NCI-H1105 (cell line): Measurements from ENCODE around the gene FMO1.
A peak's percentile ranks its signal among the peaks of the same experiment; 100 is the strongest.
"Not testable (repeated sequence)": the region's sequence is repeated elsewhere in the genome, so short reads cannot be mapped to it uniquely, and the experiment has no call there.

Source experiments
- DNase-seq: peaks from one replicate; lab custom pipeline; 2025; lab: John Stamatoyannopoulos, UW

The FMO1 gene

DNA sequence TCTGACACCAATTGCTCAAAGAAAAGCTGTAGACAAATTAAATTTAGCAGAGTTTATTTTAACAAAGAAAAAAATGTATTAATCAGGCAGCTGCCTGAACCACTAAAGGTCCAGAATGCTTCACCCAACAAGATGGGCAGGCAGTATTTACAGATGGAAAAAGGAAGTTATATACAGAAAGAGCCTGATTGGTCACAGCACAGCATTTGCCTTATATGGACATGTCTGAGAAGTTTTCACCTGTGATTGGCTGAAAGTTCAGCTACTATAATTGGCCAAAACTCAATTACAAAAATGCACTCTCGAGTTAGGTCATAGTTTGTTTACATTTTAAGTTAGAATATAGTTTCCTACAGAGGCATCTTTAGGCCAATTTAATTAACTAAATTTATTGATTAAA is 15.1 kb upstream of the FMO1 start:
- DNase-seq = no peak

DNA sequence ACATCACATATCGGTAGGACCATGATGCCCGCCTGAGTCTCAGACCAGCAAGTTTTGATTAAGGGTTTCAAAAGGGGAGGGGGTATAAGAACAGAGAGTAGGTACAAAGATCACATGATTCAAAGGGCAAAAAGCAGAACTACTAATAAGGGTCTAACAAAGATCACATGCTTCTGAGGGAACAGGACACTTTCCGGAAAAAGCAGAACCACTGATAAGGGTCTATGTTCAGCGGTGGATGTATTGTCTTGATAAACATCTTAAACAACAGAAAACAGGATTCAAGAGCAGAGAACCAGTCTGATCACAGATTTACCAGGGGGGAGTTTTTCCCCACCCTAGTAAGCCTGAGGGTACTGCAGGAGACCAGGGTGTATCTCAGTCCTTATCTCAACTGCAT is 12.1 kb upstream of the FMO1 start:
- not testable (repeated sequence) for DNase-seq

DNA sequence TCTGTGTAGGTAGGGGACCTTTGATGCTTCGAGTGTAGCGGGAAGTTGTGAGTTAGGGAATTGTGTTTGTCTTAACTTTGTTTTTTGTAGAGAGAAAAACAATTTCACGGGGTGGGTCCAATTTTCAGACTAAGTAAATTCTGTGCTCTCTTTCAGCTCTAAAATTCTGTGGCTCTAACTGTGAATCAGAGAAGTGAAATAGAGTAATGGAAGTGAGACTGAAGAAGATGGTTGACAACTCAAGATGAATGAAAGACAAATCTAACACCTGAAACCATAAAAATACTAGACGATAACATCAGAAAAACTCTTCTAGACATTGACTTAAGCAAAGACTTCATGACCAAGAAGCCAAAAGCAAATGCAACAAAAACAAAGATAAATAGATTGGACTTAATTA is 4.4 kb upstream of the FMO1 start:
- no peak for DNase-seq

DNA sequence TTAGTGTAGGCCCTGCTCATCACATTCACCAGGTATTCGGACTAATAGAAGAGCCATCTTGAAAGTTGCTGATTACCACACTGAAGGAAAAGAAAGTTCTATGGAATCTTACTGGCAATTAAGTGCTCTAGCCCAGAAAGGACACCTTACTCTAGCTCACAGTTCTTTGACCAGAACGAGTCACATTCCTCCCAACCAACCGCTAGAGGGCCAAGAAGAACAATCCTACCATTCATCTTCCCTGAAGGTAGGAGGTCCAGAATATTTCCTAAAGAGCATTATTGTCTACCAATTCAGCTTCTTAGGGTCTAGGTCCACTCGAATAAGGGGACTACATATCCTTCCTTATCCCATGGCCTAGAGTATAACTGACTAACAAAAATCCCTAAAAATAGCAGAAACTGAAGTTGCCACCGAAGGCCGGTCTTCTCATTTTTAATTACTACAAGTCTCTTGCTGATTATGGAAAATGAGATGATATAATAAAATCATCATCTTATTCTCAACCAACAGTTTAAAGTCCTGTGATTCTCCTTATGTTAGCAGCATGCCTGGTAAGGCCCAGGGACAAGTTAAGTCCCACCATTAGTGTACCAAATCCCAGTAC is 2.7 kb upstream of the FMO1 start:
- DNase-seq = no peak

DNA sequence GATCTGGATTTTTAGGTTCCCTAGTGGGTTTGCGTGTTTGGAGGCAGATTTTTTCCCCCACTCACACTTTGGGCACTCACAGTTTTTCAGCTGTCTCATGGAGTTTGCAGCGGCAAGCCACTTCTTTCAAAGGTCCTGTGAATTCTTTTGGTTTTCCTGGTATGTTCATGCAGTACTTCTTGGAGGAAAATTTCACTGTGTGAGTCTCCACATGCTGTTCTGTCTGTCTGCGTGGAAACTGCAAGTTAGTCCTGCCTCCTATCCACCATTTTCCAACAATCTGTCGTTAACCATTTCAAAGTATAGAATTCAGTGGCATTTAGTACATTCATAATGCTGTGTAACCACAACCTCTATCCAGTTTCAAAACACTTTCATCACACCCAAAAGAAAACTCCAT is 793 bp upstream of the FMO1 start:
- no peak for DNase-seq

DNA sequence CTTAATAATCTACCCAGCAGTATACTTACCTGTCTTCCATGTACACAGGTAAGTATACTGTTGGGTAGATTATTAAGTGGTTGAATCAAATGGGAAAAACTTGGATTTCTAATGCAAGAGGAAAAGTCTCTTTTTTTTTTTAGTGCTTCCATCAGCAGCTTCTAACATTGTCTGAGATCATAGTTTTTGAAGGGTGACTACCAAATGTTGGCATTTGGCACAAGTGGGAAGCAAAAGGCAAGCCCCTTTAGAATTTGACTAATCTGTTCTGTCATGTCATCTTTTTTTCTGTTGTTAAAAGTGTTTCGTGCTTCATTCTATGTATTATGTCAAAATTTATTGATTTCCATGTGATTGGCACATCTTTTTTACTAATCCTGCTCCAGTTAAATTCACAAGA is 547 bp downstream of the FMO1 start:
- no peak for DNase-seq

DNA sequence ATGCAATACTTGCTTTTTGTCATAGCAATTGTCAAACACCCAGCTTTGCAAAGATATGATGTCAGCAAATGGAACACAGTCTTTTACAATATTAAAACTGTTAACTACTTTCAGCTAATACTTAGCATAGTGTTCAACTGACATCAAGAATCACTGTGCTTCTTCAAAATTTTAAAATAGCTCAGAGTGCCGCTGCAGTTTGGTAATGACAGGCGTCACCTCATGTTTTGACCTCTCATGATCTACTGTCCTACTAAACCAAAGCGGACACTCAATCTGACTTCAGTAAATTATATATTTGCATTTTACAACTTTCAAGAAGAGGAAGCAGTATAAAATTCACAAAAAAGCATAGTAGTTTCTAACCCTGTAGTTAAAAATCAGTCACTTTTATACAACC is 2.0 kb downstream of the FMO1 start:
- DNase-seq = no peak

DNA sequence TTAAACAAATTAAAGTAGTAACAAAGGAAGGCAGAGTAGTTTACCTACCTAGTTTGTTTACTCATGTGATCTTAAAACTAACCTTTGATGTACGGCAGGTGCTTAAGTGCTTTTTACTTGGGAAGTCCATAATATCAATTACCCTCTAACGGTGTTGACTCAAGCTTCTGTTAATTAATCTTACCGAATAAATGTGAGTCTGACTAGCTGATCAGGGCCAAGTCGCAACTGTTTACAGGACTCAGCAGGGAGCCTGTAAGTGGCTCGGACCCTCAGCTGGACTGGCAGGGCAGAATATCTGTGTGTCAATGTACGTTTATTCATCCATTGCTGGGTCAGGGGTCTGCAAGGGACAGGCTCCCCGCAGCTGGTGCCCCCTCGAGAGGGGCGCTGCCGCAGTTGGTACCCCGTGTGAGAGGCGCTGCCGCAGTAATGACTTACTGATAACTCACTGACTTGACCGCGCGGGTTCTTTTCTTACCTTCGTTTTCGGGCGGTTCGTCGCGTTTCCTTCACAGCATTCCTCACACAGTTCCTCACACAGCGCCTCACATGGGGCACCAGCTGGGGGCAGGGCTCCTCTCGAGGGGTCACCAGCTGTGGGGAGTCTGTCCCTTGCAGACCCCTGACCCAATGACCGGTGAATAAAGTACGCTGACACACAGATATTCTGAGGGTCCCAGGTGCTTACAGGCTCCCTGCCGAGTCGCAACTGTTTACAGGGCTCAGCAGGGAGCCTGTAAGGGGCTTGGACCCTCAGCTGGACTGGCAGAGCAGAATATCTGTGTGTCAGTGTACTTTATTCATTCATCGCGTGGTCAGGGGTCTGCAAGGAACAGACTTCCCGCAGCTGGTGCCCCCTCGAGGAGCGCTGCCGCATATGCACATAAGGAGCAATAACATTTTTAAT is 3.0 kb downstream of the FMO1 start:
- peak; percentile 51 for DNase-seq

DNA sequence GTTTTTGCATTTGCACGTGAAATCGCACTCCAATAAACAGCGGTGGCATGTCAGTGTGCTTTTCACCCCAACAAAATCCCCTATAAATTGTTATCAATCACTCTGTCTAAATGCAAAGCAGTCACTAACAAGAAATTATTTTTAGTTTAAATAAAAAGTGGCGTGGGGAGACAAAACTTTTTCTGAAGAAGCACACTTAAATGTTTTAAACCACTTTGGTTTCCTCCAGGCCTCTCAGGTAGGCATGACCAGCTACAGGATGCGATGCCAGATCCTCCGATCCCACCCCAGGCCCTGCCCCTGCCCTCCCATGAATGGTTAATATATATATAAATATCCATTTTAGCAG is 3.6 kb downstream of the FMO1 start:
- DNase-seq = no peak

DNA sequence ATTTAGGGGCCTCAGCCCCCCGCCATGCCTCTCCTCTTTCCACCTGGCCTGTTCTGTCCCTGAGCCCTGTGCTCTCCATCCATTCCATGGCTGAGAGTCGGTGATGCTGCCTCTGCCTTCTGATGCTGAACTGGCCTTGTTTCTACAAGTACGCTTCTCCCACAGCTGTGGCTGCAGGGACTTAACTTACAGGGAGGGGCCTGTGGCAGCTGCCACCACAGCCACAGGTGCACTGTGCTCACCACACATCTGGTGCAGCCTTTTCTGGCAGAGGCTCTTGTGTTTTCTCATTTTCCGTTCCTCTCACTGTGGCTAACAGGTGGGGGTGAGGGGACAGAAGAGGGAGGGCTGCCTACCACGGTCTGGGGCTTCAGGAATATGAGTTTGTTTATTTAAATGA is 4.2 kb downstream of the FMO1 start:
- peak; percentile 9 for DNase-seq

DNA sequence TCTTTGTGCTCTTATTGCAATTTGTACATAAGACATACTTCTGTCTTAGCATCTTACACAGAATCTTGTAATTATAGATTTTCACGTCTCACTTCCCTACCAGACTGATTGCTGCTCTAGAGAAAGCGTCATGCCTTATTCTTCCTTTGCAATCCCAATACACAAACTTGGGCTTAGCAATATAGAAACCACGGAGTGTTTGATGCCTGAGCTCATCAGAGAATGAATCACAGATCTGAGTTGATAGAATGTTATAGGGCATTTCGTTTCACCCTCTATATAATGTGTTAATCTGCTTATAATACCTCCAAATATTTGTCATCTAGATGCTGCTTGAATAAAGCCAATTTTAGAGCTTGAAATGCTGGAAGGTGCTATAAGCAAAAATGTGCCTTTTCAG is 6.6 kb downstream of the FMO1 start:
- DNase-seq = no peak

DNA sequence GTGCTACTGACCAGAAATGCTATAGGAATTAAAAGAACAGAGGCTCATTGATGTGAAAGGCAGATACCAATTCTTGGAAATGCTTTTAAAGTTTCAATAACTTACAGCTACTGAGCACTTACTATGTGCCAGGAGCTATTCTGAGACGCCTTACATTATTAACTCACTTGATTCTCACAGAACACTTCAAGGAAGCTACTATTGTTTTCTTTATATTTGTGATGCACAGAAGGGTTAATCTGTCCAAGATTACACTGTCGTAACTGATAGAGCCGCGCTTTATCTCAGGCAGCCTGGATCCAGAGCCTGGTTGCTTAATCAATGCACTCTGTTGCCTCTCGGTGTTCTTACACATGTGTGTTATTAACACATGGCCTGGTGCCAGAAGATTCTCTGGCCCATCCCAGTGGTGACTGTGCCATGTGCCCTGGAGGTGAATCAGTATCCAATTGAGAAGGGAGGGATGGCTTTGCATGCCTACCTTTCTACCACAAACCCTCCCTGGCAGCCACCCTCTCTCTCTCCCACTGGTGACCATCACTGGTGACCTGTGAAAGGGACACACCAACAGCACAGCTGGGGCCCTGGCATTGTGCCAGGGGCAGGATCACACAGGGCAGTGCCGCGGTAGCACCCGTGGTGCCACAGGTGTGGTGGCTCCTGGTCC is 8.8 kb downstream of the FMO1 start:
- no peak for DNase-seq

DNA sequence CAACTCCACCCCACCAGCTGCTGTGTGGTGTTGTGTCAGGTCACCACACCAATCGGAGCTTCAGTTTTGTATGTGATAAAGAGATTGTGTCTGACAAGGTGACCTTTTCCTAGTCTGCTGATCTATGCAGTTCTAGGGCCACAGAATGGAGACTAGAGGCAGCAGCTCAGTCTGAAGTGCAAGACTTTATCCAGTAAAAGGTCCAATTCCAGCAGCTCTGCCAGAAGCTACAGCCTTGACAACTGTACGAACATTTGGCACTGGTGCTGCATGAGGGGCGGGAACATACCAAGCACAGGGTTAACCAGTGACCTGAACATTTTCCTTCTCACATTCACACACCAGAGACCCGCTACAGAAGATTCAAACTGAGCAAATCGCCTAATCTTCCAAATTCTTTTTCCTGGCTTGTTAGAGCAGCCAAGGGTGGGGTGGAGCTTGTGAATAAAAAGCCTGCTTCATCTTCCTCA is 9.3 kb downstream of the FMO1 start:
- no peak for DNase-seq

DNA sequence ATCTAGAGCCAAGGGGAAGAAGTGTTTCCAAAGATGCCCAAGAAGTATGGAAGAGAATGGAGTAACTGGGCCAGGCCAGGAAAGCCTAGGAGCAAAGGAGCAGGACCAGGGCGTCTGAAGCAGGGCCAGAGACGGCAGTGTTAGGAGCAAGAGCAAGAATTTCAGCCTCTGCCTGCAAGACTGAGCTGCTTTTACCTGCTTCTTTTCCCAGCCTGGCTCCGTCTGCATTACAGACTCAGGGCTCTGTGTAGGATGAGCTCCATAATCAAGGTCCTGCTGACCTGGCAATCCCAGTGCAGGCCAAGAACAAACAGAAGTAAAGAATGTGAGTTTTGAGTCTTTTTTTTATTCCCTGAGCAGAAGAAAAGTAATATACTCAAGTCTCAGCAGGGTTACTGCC is 10.1 kb downstream of the FMO1 start:
- no peak for DNase-seq

DNA sequence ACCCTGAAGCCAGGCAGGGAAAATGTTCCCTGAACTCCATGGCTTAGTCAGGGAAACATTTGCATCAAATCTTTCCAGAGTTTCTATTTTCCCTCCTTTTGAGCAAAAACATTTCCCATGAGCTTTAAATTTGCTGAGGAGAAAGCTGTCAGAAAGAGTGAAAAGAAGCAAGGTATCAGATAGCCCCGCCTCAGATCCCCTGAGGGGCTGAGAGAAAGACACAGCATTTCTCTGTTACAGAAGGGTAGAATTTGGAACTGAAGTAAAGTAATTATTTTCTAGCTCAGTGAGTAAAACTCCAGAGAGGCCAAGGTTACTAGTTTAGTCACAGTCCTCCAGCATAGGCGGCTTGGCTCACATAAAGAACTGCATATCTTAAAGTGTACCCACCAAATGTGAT is 10.6 kb downstream of the FMO1 start:
- DNase-seq = no peak

DNA sequence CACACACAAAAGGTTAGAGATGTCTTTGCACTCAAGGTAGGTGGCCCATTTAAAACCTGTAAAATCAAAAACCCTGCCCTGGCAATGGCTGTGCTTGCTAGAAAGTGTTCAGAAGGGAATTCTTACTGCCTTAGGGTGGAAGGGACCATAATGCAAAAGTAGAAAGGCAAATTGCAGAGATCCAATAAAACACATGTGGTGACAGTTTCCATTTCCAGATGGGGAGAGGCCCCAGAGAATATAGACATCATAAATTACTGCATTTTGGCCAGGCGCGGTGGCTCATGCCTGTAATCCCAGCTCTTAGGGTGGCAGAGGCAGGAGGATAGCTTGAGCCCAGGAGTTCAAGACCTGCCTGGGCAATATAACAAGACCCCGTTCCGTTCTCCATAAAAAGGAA is 13.0 kb downstream of the FMO1 start:
- no peak for DNase-seq

DNA sequence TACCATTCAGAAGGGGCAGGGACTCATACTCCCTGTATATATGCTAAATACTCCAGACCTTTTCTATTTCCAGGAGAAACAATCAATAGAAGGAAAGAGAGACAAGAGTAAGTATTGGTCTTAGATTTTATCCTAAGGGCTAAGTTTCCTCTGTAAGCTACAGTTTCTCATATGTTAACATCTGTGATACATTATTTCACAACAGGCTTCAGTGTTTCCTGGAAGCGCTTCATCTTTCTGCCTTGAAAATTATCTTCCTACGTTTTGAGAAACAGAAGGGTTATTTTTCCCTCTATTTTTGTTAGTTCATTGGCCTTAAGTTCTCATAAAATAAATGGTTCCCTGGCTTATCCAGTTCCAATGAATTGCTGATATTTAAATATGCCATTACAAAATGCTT is 15.6 kb downstream of the FMO1 start:
- DNase-seq = no peak

DNA sequence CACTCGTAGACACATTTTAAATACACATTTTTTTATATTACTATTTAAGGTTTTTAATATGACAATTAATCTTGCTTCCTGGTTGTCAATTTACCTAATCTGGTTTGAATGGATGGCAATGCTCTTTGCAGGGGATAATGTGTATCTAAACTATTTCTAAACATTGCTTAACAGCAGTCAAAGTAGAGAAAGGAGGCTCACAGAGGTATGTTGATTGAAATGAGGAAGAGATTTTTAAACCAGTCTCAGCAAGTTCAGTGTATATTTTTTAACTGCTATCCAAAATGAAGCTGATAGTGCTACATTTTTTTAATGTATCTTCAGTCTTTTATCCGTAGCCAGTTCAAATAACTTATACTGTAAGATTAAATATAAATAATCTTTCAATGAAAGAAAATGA is 17.4 kb downstream of the FMO1 start:
- DNase-seq = no peak

DNA sequence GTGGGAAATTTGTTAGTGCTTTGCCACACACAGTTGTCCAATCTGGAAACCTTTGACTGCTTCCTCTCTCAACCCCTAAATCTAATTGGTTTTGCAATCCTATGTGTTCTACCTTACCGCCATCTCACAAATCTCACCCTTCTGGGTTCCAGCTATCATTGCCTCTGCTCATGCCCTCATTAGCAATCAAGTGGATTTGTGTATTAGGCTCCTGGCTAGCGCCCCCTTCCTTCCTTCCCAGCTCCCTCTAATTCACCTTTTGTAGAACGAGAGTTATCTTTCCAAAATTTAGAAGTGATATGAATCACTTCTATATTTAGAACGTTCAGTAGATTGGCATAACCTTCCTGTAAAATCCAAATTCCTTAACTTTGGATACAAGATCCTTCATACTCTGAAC is 18.6 kb downstream of the FMO1 start:
- no peak for DNase-seq

DNA sequence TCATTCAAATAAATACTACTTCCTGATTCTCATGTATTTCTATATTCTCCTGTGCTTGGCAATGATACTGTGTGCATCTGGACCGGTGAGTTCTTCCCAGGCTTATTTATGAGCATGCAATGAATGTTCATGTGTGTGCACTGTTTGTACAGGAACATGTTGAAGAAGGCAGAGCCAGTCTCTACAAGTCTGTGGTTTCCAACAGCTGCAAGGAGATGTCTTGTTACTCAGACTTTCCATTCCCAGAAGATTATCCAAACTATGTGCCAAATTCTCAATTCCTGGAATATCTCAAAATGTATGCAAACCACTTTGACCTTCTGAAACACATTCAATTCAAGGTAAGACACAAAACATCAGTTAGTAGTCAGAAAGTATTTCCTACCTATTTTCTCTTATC is 19.1 kb downstream of the FMO1 start:
- no peak for DNase-seq

DNA sequence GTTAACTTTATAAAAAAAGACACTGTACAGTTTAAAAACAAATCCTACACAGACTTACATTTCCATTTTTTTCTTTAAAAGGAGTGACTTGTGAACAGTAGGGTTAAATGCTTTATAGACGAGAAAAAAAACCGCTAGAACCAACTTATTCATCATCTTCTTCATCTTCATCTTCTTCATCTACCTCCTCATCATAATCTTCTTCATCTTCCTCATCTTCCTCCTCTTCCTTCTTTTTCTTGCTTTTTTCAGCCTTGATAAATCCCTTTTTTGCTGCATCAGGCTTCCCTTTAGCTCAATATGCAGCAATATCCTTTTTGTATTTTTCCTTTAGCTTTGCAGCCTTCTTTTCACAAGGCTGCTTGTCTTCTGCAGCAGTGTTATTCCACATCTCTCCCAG is 22.5 kb downstream of the FMO1 start:
- no peak for DNase-seq

DNA sequence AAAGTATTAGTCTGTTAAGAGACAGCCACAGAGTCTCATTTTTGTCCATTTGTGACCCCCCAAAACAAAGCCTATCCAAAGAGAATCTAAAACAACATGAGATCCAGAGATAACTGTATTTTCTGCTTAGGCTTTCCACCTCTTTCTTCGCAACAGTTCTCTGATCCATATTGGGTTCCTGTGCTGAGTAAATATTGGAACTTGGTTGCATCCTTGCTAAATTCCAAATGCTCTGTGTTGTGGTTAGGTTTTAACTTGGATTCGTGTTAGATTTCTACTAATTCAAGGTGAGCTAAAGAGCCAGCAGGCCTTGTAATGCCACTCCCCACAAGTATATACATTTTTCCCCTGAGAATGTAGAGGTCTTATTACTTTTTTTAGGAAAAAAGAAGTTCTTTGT is 29.2 kb downstream of the FMO1 start:
- DNase-seq = no peak

DNA sequence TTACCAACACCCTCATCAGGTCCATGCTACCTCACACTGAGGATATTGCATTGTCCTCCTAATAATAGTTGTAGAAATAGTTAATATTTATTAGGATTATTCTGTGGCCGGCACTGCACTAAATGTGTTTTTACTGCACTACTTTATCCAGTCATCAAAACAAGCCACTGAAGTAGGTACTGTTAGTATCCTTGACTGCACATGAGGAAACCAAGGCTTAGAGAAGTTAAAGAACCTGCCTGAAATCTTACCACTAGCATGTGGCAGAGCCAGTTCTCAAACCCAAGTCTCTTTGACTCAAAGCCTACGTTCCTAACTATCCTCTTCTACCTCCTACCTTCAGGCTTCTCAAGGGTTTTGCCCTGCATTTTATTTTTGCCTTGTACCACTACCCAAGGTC is 30.9 kb downstream of the FMO1 start:
- no peak for DNase-seq
